Activated CD4-positive, CD25-positive, alpha-beta regulatory T cell treated with anti-CD3 and anti-CD28 coated beads, Interleukin-2, amount 50 U/mL, for 72 hours (primary cell): ENCODE measurements around the gene MEGF9.

Experiments used
- DNase-seq: peaks from one replicate; pipeline ENCODE4 v3.0.0; 2021

MEGF9 gene

GRCh38 chr9:120730654-120731514, 16.6 kb upstream of the MEGF9 start:
- DNase-seq = no peak

GRCh38 chr9:120729791-120730241, 15.5 kb upstream of the MEGF9 start:
- no peak for DNase-seq

GRCh38 chr9:120726484-120726883, 12.2 kb upstream of the MEGF9 start:
- DNase-seq = no peak

GRCh38 chr9:120725907-120726306, 11.6 kb upstream of the MEGF9 start:
- DNase-seq = no peak

- DNase-seq = no peak
Observed at GRCh38 chr9:120724757-120725400, 10.6 kb upstream of the MEGF9 start.

- no peak for DNase-seq
Observed at GRCh38 chr9:120723565-120723964, 9.3 kb upstream of the MEGF9 start.

- DNase-seq = no peak
Observed at GRCh38 chr9:120720404-120720803, 6.1 kb upstream of the MEGF9 start.

GRCh38 chr9:120718316-120718715, 4.0 kb upstream of the MEGF9 start:
- DNase-seq = no peak

- DNase-seq = no peak
Observed at GRCh38 chr9:120717176-120717575, 2.9 kb upstream of the MEGF9 start.

GRCh38 chr9:120716483-120716882, 2.2 kb upstream of the MEGF9 start:
- no peak for DNase-seq

GRCh38 chr9:120715389-120715924, 1.2 kb upstream of the MEGF9 start:
- DNase-seq = no peak

- DNase-seq = no peak
Observed at GRCh38 chr9:120714846-120715388, 647 bp upstream of the MEGF9 start.

- no peak for DNase-seq
Observed at GRCh38 chr9:120713257-120714087, 798 bp downstream of the MEGF9 start.

GRCh38 chr9:120712539-120713031, 1.7 kb downstream of the MEGF9 start:
- DNase-seq = no peak

GRCh38 chr9:120711841-120712538, 2.3 kb downstream of the MEGF9 start:
- DNase-seq = no peak

- no peak for DNase-seq
Observed at GRCh38 chr9:120711354-120711753, 2.9 kb downstream of the MEGF9 start.

GRCh38 chr9:120710110-120710981, 3.9 kb downstream of the MEGF9 start:
- no peak for DNase-seq

- no peak for DNase-seq
Observed at GRCh38 chr9:120708526-120709224, 5.6 kb downstream of the MEGF9 start.

- DNase-seq = no peak
Observed at GRCh38 chr9:120707170-120707569, 7.1 kb downstream of the MEGF9 start.

GRCh38 chr9:120705174-120705573, 9.1 kb downstream of the MEGF9 start:
- DNase-seq = no peak
